CD4-positive, CD25-positive, alpha-beta regulatory T cell (primary cell): Measurements from ENCODE around the gene MICAL2. TPM values are rescaled to one million over a fixed set of nuclear protein-coding genes. Genes with fewer than 3 reads are reported as not detected.

ENCODE experiments used
- ATAC-seq, 2 donors: fragments of 150-1000 bp; cut with Tn5 transposase; one replicate each; pipeline ENCODE4 v1.10.0; 2021; ENCODE audit warnings: low read depth in 2 of 2, moderate number of reproducible peaks in 2 of 2, moderate library complexity in 1 of 2
- DNase-seq, 3 donors: peaks; one replicate each; pipeline versions ENCODE4 v3.0.0 to v3.0.0-alpha.2; 2012 to 2022; ENCODE audit warnings: mixed read lengths in 1 of 3
- H3K27ac ChIP-seq: one replicate; pipeline ENCODE4 v1.7.0; 2013; ENCODE audit warnings: mild to moderate bottlenecking, low read length; ENCODE audit not compliant: insufficient read depth, poor library complexity, severe bottlenecking
- H3K27me3 ChIP-seq: one replicate; pipeline ENCODE4 v1.7.0; 2013; ENCODE audit warnings: low read length; ENCODE audit not compliant: control insufficient read depth, insufficient read depth
- H3K36me3 ChIP-seq: one replicate; pipeline ENCODE4 v1.7.0; 2013; ENCODE audit warnings: mild to moderate bottlenecking, low read length, moderate library complexity; ENCODE audit not compliant: control insufficient read depth, insufficient read depth
- H3K4me1 ChIP-seq: 2 replicates; pipeline ENCODE4 v1.7.0; 2013; ENCODE audit warnings: mild to moderate bottlenecking, low read length; ENCODE audit not compliant: insufficient read depth, control insufficient read depth, poor library complexity, severe bottlenecking
- H3K4me3 ChIP-seq: one replicate; pipeline ENCODE4 v1.7.0; 2013; ENCODE audit warnings: low read depth, mild to moderate bottlenecking, low read length, moderate library complexity
- H3K9me3 ChIP-seq, 2 experiments: 1 replicate in 1 of 2; 2 replicates in 1 of 2; pipeline ENCODE4 v1.7.0; 2013; ENCODE audit warnings: low read length in 2 of 2, mild to moderate bottlenecking in 1 of 2, moderate library complexity in 1 of 2; ENCODE audit not compliant: control insufficient read depth in 2 of 2
- H3K27ac Mint-ChIP-seq, 3 donors: one replicate each; pipeline ENCODE4 v1.8.0; 2020 to 2022; ENCODE audit warnings: mild to moderate bottlenecking in 3 of 3, mixed read lengths in 3 of 3, moderate library complexity in 2 of 3
- H3K27me3 Mint-ChIP-seq: one replicate; pipeline ENCODE4 v1.8.0; 2022; ENCODE audit warnings: mild to moderate bottlenecking, mixed read lengths
- H3K36me3 Mint-ChIP-seq: one replicate; pipeline ENCODE4 v1.8.0; 2020; ENCODE audit warnings: mixed read lengths
- H3K4me1 Mint-ChIP-seq, 4 donors: one replicate each; pipeline ENCODE4 v1.8.0; 2020 to 2022; ENCODE audit warnings: mixed read lengths in 4 of 4, mild to moderate bottlenecking in 1 of 4
- H3K4me3 Mint-ChIP-seq, 4 donors: one replicate each; pipeline ENCODE4 v1.8.0; 2020 to 2022; ENCODE audit warnings: mild to moderate bottlenecking in 4 of 4, mixed read lengths in 4 of 4, moderate library complexity in 3 of 4
- H3K9me3 Mint-ChIP-seq, 7 donors: one replicate each; pipeline ENCODE4 v1.8.0; 2020 to 2022; ENCODE audit warnings: mixed read lengths in 7 of 7, mild to moderate bottlenecking in 3 of 7, moderate library complexity in 2 of 7
- polyA plus RNA-seq, 4 donors: library from polyadenylated mRNA; unstranded; fragments of 300-500 nt; fragmentation: Illumina TruSeq; gene quantifications; one replicate each; pipeline ENCODE4 v1.2.3, GENCODE V29; 2021
- total RNA-seq: library from RNA; stranded (reverse); gene quantifications from one replicate; pipeline ENCODE4 v1.2.3, GENCODE V29; 2022

The MICAL2 gene
- total and polyA plus RNA-seq, 5 donors from 2014 or later, result 15.9 to 67.5 (median 24.4) TPM

DNA sequence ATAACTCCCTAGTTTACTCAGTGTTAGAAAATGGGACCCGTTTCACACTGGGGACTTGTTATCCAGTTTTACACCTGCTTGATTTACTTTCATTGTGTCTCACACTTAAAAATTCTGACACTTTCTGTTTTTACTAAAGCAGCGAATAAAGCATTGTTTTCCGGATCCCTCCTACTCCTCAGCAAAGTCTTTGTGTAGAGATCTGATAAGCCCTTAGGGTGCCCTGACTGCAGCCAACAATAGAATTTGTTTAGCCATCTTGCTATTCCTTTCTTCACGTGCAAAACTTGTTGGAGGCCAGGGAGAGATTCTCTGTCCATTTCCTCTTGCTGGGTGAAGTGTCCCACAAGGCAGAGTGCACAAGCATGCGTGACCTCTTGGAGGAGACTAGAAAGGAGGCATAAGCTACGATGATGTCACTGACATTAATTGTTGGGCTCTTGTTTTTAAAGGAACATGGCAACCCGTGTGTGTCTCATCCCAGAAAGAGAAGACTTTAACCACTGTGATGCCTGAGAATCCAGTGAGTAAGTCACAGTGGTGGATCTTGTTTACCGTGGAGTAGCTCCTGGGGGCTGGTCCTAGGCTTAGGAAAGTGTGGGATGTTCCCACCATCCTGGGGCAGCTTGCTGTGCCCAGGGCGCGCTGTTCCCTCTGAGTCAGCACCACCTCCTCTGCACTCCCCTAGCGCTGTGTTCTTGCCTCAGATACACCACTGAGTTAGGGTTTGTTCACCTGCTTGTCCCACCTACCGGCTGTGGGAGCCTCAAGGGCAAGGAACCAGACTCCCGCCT lies 27.7 kb downstream of the MICAL2 start:
- Histone ChIP-seq H3K4me1 (peaks cover 19% of the 10 kb centered on the region), H3K9me3 (no peaks in the 10 kb centered on the region), H3K27ac (no peak overlapping the region), H3K36me3 (no peaks in the 10 kb centered on the region), H3K27me3 (no peaks in the 10 kb centered on the region), H3K4me3 (no peak overlapping the region)
- Mint-ChIP-seq H3K9me3 (no peaks in the 10 kb centered on the region), H3K4me1 (peaks cover 22 to 43% (median 30%) of the 10 kb centered on the region in 4 donors), H3K27me3 (no peaks in the 10 kb centered on the region), H3K27ac (peak overlapping the region in 1 of 3 donors; percentile 16), H3K4me3 (no peak overlapping the region), H3K36me3 (no peaks in the 10 kb centered on the region)
- ATAC-seq (no peak), DNase-seq (no peak)

DNA sequence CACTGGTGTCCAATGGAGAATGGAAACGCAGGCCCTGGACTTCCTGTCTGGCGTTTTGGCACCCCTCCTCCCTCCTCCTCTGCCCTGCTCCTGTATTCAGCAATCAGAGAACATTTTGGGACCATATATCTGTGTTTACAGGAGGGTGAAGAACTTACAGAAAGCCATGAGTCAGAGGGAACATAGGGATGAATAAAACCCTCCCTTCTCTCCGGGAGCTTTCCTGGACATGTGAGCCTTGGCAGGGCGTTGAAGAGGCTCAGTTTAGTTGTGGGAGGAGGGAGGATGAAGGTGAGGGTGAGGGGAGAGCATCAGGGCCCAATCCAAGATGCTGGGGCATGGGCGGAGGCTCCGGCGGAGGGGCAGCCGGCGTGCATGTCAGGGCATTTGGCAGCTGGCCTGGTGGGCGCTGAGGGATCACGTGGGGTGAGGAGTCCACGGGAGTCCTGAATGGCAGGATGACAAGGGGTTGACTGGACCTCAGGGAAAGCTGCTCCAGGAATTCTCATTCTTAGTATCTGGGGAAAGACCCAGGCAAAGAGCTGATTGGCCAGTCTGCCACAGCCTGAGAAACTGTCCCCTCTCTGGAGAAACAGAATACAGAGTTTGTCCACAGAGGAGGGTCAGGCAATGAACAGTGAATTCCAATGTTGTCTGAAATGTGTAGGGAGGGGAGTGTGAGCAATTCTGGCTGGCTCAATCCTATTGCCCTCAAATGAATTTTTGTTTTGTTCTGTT lies 28.9 kb downstream of the MICAL2 start:
- H3K9me3 ChIP-seq, result no peaks in the 10 kb centered on the region
- ATAC-seq (no peak), DNase-seq (no peak)
- H3K27ac Mint-ChIP-seq, result no peak overlapping the region
- H3K27me3 Mint-ChIP-seq, result no peaks in the 10 kb centered on the region
- no peaks in the 10 kb centered on the region for H3K27me3 ChIP-seq
- H3K4me1 ChIP-seq, result peaks cover 24% of the 10 kb centered on the region
- no peak overlapping the region for H3K27ac ChIP-seq
- H3K9me3 Mint-ChIP-seq, result peaks cover 0 to 1% (median 0%) of the 10 kb centered on the region in 7 donors
- no peak overlapping the region for H3K4me3 ChIP-seq
- H3K4me1 Mint-ChIP-seq, result peaks cover 25 to 44% (median 34%) of the 10 kb centered on the region in 4 donors
- no peak overlapping the region for H3K4me3 Mint-ChIP-seq
- H3K36me3 Mint-ChIP-seq, result no peaks in the 10 kb centered on the region
- no peaks in the 10 kb centered on the region for H3K36me3 ChIP-seq

DNA sequence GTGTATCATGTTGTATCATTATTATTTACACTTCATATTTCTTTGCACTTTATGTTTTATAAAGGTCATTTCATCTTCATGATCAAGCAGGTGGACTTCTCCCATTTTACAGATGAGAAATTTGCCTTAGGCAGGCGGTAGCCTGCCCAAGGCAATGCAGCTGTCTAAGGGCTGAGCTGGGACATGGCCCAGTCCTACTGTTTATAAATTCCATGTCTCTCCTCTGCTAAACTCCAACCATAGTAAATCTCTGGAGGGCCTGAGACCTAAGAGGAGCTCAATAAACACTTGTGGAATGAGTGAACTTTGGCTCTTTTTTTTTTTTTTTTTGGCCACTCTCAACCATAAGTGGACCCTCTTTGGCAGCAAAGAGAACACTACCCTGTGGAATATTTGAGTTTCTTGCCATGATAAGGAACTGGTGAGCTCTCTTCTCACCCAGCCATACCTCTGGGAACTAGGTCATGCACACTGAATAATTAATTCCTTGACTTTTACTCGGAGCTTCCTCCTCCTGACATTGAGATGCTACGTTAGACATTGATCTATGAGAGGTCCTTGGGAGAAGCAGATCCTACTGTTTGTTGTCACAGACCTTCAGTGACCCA lies 29.9 kb downstream of the MICAL2 start:
- Mint-ChIP-seq H3K36me3 (no peaks in the 10 kb centered on the region), H3K9me3 (peaks cover 0 to 1% (median 0%) of the 10 kb centered on the region in 7 donors), H3K4me1 (peaks cover 25 to 48% (median 37%) of the 10 kb centered on the region in 4 donors), H3K4me3 (no peak overlapping the region), H3K27ac (peak overlapping the region in 2 of 3 donors; percentile 33 to 61), H3K27me3 (no peaks in the 10 kb centered on the region)
- ATAC-seq (no peak), DNase-seq (no peak)
- Histone ChIP-seq H3K9me3 (no peaks in the 10 kb centered on the region), H3K36me3 (no peaks in the 10 kb centered on the region), H3K4me3 (no peak overlapping the region), H3K27ac (no peak overlapping the region), H3K4me1 (peaks cover 27% of the 10 kb centered on the region), H3K27me3 (no peaks in the 10 kb centered on the region)

DNA sequence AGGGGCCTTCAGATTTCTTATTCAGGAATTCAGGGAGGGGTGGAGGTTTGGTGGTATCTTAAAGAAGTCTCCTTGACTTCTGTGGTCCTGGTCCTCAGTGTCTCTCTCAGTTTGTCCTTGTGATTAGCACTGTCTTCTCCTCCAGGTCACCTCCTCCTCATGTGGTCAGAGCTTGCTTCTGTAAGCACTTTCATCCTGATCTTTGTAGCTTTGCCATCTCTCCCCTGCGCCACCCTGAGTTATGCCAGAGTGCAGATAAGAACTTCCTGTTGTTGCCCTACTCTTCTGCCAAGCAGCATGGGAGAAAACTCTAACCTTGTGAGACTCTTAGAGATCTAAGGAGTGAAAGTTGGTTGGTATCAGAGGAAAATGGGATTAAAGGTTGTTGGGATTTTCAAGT lies 30.9 kb downstream of the MICAL2 start:
- ATAC-seq (peak in 1 of 2 donors; percentile 31), DNase-seq (peak in 1 of 3 donors; percentile 54)
- Histone ChIP-seq H3K27ac (no peak overlapping the region), H3K4me1 (peaks cover 27% of the 10 kb centered on the region), H3K4me3 (no peak overlapping the region), H3K27me3 (no peaks in the 10 kb centered on the region), H3K9me3 (no peaks in the 10 kb centered on the region), H3K36me3 (no peaks in the 10 kb centered on the region)
- Mint-ChIP-seq H3K36me3 (no peaks in the 10 kb centered on the region), H3K27me3 (no peaks in the 10 kb centered on the region), H3K27ac (peak overlapping the region; percentile 9 to 70 (median 61)), H3K4me3 (peak overlapping the region in 1 of 4 donors; percentile 39), H3K9me3 (peaks cover 0 to 1% (median 0%) of the 10 kb centered on the region in 7 donors), H3K4me1 (peaks cover 25 to 49% (median 37%) of the 10 kb centered on the region in 4 donors)

DNA sequence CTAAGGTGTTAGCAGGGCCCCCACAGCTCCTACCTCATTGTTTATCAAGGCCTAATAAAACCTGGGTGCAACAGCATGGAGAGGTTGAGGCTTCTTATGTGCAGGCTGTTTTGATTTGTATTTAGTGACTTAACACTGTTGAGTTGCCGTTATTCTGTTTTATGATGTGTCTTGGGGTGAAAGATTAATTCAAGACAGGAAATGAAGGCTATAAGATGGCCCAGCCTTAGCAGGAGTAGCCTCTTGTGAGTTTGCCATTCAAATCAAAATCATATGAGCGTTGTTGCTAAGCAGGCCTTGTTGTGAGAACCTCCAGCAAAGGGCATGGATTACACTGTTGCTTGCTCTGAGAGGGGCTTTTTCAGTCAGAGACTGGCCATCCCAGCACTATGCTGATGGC lies 31.8 kb downstream of the MICAL2 start:
- Mint-ChIP-seq H3K9me3 (peaks cover 0 to 1% (median 0%) of the 10 kb centered on the region in 7 donors), H3K27me3 (no peaks in the 10 kb centered on the region), H3K36me3 (no peaks in the 10 kb centered on the region), H3K4me3 (no peak overlapping the region), H3K4me1 (peaks cover 25 to 50% (median 37%) of the 10 kb centered on the region in 4 donors), H3K27ac (peak overlapping the region in 1 of 3 donors; percentile 71)
- H3K9me3 ChIP-seq, result no peaks in the 10 kb centered on the region
- H3K27me3 ChIP-seq, result no peaks in the 10 kb centered on the region
- no peaks in the 10 kb centered on the region for H3K36me3 ChIP-seq
- peaks cover 27% of the 10 kb centered on the region for H3K4me1 ChIP-seq
- DNase-seq (no peak), ATAC-seq (no peak)
- no peak overlapping the region for H3K27ac ChIP-seq
- no peak overlapping the region for H3K4me3 ChIP-seq

DNA sequence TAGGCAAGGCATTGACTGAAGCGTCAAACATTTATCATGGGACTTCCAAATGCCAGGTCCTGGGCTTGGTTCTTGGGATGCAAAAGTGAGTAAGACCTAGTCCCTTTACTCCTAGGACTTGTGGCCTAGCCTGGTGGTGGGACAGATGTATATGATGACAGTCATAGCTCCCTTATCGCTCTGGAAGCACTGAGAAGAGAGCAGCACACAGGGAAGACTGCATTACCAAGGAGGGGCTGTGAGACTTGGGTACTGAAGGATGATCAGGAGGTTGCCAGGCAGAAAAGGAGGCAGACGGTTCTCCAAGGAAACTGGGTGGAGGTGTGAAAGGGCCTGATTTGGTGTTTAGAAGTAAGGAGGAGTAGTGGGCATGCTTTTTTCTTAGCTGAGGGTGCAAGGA lies 32.5 kb downstream of the MICAL2 start:
- peaks cover 27% of the 10 kb centered on the region for H3K4me1 ChIP-seq
- Mint-ChIP-seq H3K9me3 (peaks cover 0 to 1% (median 0%) of the 10 kb centered on the region in 7 donors), H3K4me3 (no peak overlapping the region), H3K4me1 (peaks cover 25 to 50% (median 35%) of the 10 kb centered on the region in 4 donors), H3K36me3 (no peaks in the 10 kb centered on the region), H3K27ac (peak overlapping the region in 1 of 3 donors; percentile 1), H3K27me3 (no peaks in the 10 kb centered on the region)
- ATAC-seq (no peak), DNase-seq (no peak)
- no peaks in the 10 kb centered on the region for H3K27me3 ChIP-seq
- H3K27ac ChIP-seq, result no peak overlapping the region
- H3K36me3 ChIP-seq, result no peaks in the 10 kb centered on the region
- no peak overlapping the region for H3K4me3 ChIP-seq
- H3K9me3 ChIP-seq, result no peaks in the 10 kb centered on the region

DNA sequence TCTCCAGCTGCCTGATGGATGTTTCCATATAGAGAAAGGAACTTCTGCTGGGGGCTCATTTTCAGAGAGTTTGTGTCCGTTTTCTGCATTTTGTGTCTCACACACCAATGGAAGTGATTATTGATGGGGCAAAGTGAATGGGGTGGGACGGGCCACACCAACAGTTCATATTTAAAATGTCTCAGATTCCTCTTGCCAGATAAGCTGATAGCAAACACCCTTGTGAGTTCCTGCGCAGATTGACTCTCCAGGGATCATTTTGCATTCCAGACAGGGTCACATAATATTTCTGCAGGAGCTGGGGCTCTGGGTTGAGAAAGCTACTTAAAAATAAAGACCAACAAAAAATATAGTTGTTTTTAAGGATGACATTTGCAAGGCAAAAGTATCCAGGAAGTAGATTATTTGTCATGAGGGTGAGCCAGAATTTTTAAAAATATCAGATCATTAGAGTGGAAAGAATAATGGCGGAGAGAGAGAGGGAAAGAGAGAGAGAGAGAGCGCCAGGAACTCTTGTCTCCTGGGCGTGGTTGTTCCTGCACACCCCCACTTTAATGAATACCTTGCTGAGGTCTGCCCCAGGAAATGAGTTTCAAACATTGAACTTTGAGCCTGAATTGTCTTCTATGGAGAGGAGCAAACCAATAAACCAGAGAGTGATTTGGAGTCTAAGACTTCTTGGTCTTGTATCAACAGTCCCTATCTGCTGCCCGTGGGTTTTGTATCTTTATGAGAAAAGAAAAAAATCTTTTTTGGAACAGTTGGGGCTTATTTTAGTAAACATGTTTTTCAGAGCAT lies 33.3 kb downstream of the MICAL2 start:
- peaks cover 0 to 1% (median 0%) of the 10 kb centered on the region in 7 donors for H3K9me3 Mint-ChIP-seq
- no peaks in the 10 kb centered on the region for H3K27me3 Mint-ChIP-seq
- Histone ChIP-seq H3K36me3 (no peaks in the 10 kb centered on the region), H3K4me1 (peaks cover 27% of the 10 kb centered on the region), H3K4me3 (no peak overlapping the region), H3K27ac (no peak overlapping the region), H3K9me3 (no peaks in the 10 kb centered on the region), H3K27me3 (no peaks in the 10 kb centered on the region)
- H3K4me3 Mint-ChIP-seq, result peak overlapping the region in 2 of 4 donors; percentile 39 to 52
- H3K36me3 Mint-ChIP-seq, result no peaks in the 10 kb centered on the region
- no peak for DNase-seq
- ATAC-seq, result no peak
- peak overlapping the region; percentile 2 to 42 (median 29) for H3K27ac Mint-ChIP-seq
- peaks cover 25 to 51% (median 34%) of the 10 kb centered on the region in 4 donors for H3K4me1 Mint-ChIP-seq
